ENCODE results near the gene DOLK.

DNA sequence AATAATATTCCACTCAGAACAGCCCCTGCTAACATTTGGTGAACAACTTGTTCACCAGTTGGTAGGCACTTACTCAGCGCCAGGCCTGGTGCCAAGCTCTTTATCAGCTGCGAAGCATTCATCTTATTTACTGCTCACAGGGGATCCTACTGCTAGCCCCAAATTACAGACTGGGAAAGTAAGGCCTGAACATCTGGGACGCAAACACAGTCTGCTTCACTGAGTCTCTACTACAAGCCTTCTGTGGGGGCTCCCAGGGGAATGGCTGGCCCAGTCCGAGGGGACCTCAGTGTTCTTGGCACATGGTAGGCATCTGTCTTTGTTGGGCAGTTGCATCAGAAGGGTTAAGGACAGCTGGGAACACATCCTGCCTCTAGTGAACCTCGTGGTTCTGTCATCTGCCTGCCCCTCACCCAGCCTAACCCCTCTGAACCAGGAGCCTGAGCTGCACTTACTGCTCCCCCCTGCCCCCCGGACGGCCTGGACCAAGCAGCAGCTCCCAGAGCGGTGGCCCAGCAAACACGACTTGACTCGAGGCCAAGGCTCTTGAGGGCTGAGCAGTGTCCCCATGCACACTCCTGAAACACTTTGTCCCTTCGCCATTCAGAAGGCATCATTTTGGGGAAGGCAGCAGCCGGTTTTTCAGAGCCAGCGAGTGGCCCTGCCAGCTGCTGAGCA lies 26.9 kb downstream of the DOLK start, which contains the start of gene PHYHD1:
- TF ChIP-seq POLR2A (IDR thresholded peaks at IDR 0.05) = peak in 1 of 2 donors; percentile 36
- TF ChIP-seq, protein P1, sequence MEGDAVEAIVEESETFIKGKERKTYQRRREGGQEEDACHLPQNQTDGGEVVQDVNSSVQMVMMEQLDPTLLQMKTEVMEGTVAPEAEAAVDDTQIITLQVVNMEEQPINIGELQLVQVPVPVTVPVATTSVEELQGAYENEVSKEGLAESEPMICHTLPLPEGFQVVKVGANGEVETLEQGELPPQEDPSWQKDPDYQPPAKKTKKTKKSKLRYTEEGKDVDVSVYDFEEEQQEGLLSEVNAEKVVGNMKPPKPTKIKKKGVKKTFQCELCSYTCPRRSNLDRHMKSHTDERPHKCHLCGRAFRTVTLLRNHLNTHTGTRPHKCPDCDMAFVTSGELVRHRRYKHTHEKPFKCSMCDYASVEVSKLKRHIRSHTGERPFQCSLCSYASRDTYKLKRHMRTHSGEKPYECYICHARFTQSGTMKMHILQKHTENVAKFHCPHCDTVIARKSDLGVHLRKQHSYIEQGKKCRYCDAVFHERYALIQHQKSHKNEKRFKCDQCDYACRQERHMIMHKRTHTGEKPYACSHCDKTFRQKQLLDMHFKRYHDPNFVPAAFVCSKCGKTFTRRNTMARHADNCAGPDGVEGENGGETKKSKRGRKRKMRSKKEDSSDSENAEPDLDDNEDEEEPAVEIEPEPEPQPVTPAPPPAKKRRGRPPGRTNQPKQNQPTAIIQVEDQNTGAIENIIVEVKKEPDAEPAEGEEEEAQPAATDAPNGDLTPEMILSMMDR (IDR thresholded peaks at IDR 0.05) = no peak
